ENCODE results near the gene DUSP21. TPM values are rescaled to one million over a fixed set of nuclear protein-coding genes. Genes with fewer than 3 reads are reported as not detected.

DUSP21 gene
- total and polyA plus RNA-seq, 10 of the 15 experiments (the other 5 are each of a cell fraction or from before 2014, with no cell fraction given) = not detected

DNA sequence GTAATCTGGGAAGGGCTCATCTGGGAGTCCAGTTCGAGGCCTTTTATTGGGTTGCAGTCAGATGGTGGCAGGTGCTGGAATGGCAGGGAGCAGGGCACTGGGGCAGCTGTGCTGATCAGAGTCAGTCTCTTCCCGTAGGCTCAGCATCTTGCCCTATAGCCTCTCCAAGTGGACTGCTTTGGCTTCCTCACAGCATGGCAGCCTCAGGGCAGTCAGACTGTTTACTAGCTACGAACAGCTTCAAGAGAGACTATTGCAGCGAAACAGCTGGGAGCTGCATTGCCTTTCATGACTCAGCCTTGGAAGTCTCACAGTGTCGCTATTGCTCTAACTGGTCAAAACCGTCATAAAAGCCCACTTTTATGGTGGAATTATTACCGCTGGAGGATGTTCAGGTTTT is 26.8 kb upstream of the DUSP21 start (continued):
- no peak for TF ChIP-seq RELB (IDR thresholded peaks at IDR 0.05; ENCODE audit: low read depth)
- no peak for TF ChIP-seq KAT2A (conservative IDR thresholded peaks at IDR 0.05; ENCODE audit: control insufficient read depth, low read depth, low read length)
- TF ChIP-seq KLF5 (IDR thresholded peaks at IDR 0.05; ENCODE audit: partially characterized antibody) = no peak
- no peak for TF ChIP-seq NKRF (conservative IDR thresholded peaks at IDR 0.05)
- no peak for TF ChIP-seq IRF3 (IDR thresholded peaks at IDR 0.05)
- TF ChIP-seq ASH2L (IDR thresholded peaks at IDR 0.05; ENCODE audit: borderline replicate concordance, low read depth) = no peak

DNA sequence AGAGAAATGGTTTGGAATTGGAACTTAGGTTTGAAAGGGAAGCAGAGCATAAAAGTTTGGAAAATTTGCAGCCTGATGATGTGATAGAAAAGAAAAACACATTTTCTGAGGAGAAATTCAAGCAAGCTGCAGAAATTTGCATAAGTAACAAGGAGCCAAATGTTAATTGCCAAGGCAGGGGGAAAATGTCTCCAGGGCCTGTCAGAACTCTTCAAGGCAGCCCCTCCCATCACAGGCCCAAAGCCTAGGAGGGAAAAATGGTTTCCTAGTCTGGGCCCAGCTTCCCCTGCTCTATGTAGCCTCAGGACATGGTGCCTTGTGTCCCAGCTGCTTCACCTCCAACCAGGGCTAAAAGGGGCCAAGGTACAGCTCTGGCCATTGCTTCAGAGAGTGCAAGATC is 21.2 kb upstream of the DUSP21 start:
- in situ Hi-C loops (cut with MboI) (no loop called here), intact Hi-C loops (cut with micrococcal nuclease; ENCODE audit: unreplicated experiment) (no loop called here)
- no peak overlapping the region for H3K4me3 ChIP-seq
- H3K4me2 ChIP-seq (ENCODE audit: control insufficient read depth, insufficient read depth) = no peak overlapping the region
- no peaks in the 10 kb centered on the region for H3K36me3 ChIP-seq (ENCODE audit: control insufficient read depth in 2 of 2, insufficient read depth in 2 of 2, low read length in 1 of 2)
- no peaks in the 10 kb centered on the region; the same call in 2 of the 3 replicates for H3K9me3 ChIP-seq (replicated peaks; ENCODE audit: control insufficient read depth, insufficient read depth, low read length)
- CTCF ChIA-PET = no interaction called here
- no peak overlapping the region for H3K27ac ChIP-seq (ENCODE audit: control insufficient read depth, insufficient read depth)
- POLR2A ChIA-PET = no interaction called here
- BruUV-seq (replicated peaks) = no TSS peak
- no peak overlapping the region for H2AFZ ChIP-seq (ENCODE audit: control insufficient read depth, low read depth, low read length)
- DNase-seq (ENCODE audit: low read depth, low spot score) (no peak), FAIRE-seq (no peak), ATAC-seq (no peak)
- H3K9ac ChIP-seq (ENCODE audit: control insufficient read depth, insufficient read depth, low read length) = no peak overlapping the region
- RAD21 ChIA-PET (ENCODE audit: unreplicated experiment) = no interaction called here
- no peaks in the 10 kb centered on the region for H3K27me3 ChIP-seq (replicated peaks in 1 of 2; ENCODE audit: control insufficient read depth in 2 of 2, insufficient read depth in 2 of 2, low read length in 1 of 2)
- no peaks in the 10 kb centered on the region for H4K20me1 ChIP-seq (ENCODE audit: control insufficient read depth, insufficient read depth)
- SMC1A ChIA-PET (ENCODE audit: uncharacterized antibody, unreplicated experiment) = no interaction called here
- no peaks in the 10 kb centered on the region for H3K79me2 ChIP-seq (ENCODE audit: control insufficient read depth, insufficient read depth, low read length)
- no peaks in the 10 kb centered on the region for H3K4me1 ChIP-seq (ENCODE audit: control insufficient read depth, insufficient read depth, low read length)
- no peak for TF ChIP-seq RELA (IDR thresholded peaks at IDR 0.05; ENCODE audit: borderline replicate concordance, partially characterized antibody)
- TF ChIP-seq FOS (IDR thresholded peaks at IDR 0.05; ENCODE audit: borderline replicate concordance, extremely low read depth, insufficient read length) = no peak
- no peak for TF ChIP-seq MEF2A (IDR thresholded peaks at IDR 0.05; ENCODE audit: insufficient read depth, low read depth, low read length)
- TF ChIP-seq SRF (IDR thresholded peaks at IDR 0.05; ENCODE audit: low read depth in 2 of 2, low read length in 2 of 2) = no peak
- TF ChIP-seq SMAD5 (IDR thresholded peaks at IDR 0.05; ENCODE audit: low read depth) = no peak
- TF ChIP-seq KLF5 (IDR thresholded peaks at IDR 0.05; ENCODE audit: partially characterized antibody) = no peak
- no peak for TF ChIP-seq NFYA (IDR thresholded peaks at IDR 0.05; ENCODE audit: borderline replicate concordance, low read depth, low read length)
- no peak for TF ChIP-seq DPF2 (IDR thresholded peaks at IDR 0.05)
- TF ChIP-seq MYB (IDR thresholded peaks at IDR 0.05; ENCODE audit: borderline replicate concordance, low read depth, low read length) = no peak
- TF ChIP-seq CREM (IDR thresholded peaks at IDR 0.05; ENCODE audit: low read depth) = no peak
- TF ChIP-seq POU2F2 (IDR thresholded peaks at IDR 0.05; ENCODE audit: borderline replicate concordance, low read depth, low read length) = no peak
- TF ChIP-seq TCF3 (IDR thresholded peaks at IDR 0.05; ENCODE audit: borderline replicate concordance, insufficient read depth, low read depth, low read length) = no peak
- TF ChIP-seq CBFB (IDR thresholded peaks at IDR 0.05; ENCODE audit: low read depth) = no peak
